ENCODE results near the gene LRMDA. TPM values are rescaled to one million over a fixed set of nuclear protein-coding genes. Genes with fewer than 3 reads are reported as not detected.

LRMDA gene
- total and polyA plus RNA-seq, 2 of the 8 experiments (the other 6 are each of a cell fraction or from before 2014, with no cell fraction given): 0.86 to 2.8 TPM

GRCh38 chr10:75950997-75951589 is 519.7 kb downstream of the LRMDA start:
- Histone ChIP-seq H3K14ac (ENCODE audit: insufficient read length) (no peak overlapping the region), H2BK20ac (ENCODE audit: low read length) (no peak overlapping the region), H4K91ac (replicated peaks; ENCODE audit: insufficient read length, low read length) (no peak overlapping the region), H3K79me2 (ENCODE audit: control insufficient read depth in 1 of 2, insufficient read depth in 2 of 2, low read length in 2 of 2) (no peaks in the 10 kb centered on the region), H2AFZ (ENCODE audit: low read length) (no peak overlapping the region), H3K9ac (replicated peaks in 1 of 4; ENCODE audit: extremely low read depth in 1 of 4, low read depth in 3 of 4, low read length in 3 of 4) (no peak overlapping the region), H2BK120ac (replicated peaks; ENCODE audit: low read depth, low read length) (no peak overlapping the region), H3K56ac (replicated peaks; ENCODE audit: insufficient read length, low read depth, low read length) (no peak overlapping the region), H3K79me1 (ENCODE audit: low read depth, low read length) (no peaks in the 10 kb centered on the region), H4K5ac (ENCODE audit: insufficient read length, low read depth, low read length) (no peak overlapping the region), H3K4me2 (ENCODE audit: insufficient read depth in 1 of 2, low read depth in 2 of 2, low read length in 2 of 2) (no peak overlapping the region), H4K20me1 (replicated peaks in 1 of 2; ENCODE audit: control insufficient read depth in 1 of 2, insufficient read depth in 2 of 2, low read length in 2 of 2) (no peaks in the 10 kb centered on the region), H3K4ac (replicated peaks; ENCODE audit: insufficient read length, low read depth, low read length) (no peak overlapping the region), H3K18ac (ENCODE audit: extremely low read depth, low read length) (no peak overlapping the region), H2BK12ac (ENCODE audit: low read depth, low read length) (peak overlapping the region; percentile 64; the same call in 1 of the 2 replicates), H3K23me2 (ENCODE audit: low read depth, low read length) (no peaks in the 10 kb centered on the region), H2BK15ac (ENCODE audit: low read length) (no peak overlapping the region), H3K27ac (ENCODE audit: low read depth, low read length) (no peak overlapping the region), H3K23ac (ENCODE audit: insufficient read length) (no peak overlapping the region), H4K8ac (ENCODE audit: extremely low read depth, insufficient read depth, low read length) (no peak overlapping the region), H3K9me3 (ENCODE audit: insufficient read depth in 2 of 2, low read depth in 1 of 2, low read length in 1 of 2) (no peaks in the 10 kb centered on the region), H3K27me3 (replicated peaks in 1 of 4; ENCODE audit: control insufficient read depth in 3 of 4, extremely low read depth in 1 of 4, insufficient read depth in 3 of 4, low read length in 3 of 4) (no peaks in the 10 kb centered on the region), H3K36me3 (ENCODE audit: control insufficient read depth in 2 of 4, insufficient read depth in 4 of 4, low read length in 3 of 4) (no peaks in the 10 kb centered on the region), H3K4me3 (ENCODE audit: extremely low read depth in 1 of 4, insufficient read depth in 2 of 4, low read depth in 3 of 4, low read length in 4 of 4) (no peak overlapping the region), H3K4me1 (replicated peaks in 1 of 4; ENCODE audit: control insufficient read depth in 3 of 4, insufficient read depth in 4 of 4, low read length in 3 of 4) (no peaks in the 10 kb centered on the region), H2AK5ac (ENCODE audit: low read depth, low read length) (no peak overlapping the region), H2BK5ac (ENCODE audit: low read depth, low read length) (no peak overlapping the region)
- no peak for TF ChIP-seq RAD21 (IDR thresholded peaks at IDR 0.05 in 1 of 2, conservative IDR thresholded peaks at IDR 0.05 in 1 of 2; ENCODE audit: low read depth in 2 of 2, low read length in 2 of 2)
- no peak for DNase-seq (ENCODE audit: low read depth in 1 of 2, low spot score in 2 of 2)
- ChIA-PET CTCF (ENCODE audit: partially characterized antibody) (interaction anchor here (0.5 to 1.2 kb wide), 3 partner anchors 83 to 1278 kb away, joined by 3 to 4 read pairs (median 4); no protein-coding TSS in a partner anchor), POLR2A (ENCODE audit: partially characterized antibody) (interaction anchor here (1.1 kb wide), 1 partner anchor 9 kb away, joined by 3 read pairs; no protein-coding TSS in a partner anchor)
- FAIRE-seq: no peak
- 86% methylated on average over 7 of the region's 7 CpGs; no CpG with 5 or more reads in 1 of the 2 experiments for WGBS, 2 experiments (ENCODE audit: extremely low coverage in 1 of 2, insufficient coverage in 1 of 2, insufficient read length in 1 of 2, insufficient replicate concordance in 2 of 2, low coverage in 1 of 2, low lambda C conversion rate in 2 of 2, missing lambda C conversion rate in 1 of 2)
